ENCODE results near the gene COL13A1.

DNA sequence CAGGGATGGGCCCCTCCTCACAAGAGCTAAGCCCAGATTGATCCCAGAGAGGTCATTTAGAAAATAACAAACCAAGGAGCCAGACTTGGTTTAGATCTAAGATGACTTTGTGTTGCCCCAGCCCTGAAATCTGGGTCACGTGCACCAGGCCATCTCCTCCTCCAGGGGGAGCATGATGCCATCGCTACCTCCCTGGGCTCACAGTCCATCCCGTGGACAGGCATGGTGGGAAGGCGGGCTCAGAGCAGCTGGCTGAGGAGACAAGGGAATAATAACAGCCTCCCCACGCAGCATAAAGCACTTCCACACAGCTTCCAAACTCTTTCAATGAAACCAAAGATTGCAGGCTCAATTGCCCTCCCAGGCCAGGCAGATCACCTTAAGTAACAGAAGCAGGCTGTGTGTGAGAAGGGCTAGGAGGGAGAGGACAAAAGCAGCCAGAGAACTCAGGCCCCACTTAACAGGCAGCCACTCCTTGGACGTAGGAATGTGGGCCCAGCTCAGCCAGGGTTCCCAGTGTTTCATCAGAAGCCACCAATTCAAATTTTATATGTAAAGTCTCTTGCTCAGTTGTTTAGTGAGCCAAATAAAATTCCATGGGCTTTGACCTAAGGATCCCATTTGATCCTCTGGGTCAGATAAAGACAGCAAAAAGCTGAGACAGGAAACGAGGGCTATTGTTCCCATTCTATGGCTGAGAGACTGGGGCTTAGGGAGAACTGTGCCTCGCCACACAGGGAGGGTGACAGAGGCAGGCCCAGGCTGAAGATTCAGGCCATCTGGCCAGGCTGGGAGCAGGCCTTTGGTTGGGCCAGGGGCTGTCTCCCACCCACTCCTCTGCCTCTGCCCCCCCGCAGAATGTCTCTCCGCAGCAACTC lies 100.2 kb downstream of the COL13A1 start:
- TF ChIP-seq, protein P1, sequence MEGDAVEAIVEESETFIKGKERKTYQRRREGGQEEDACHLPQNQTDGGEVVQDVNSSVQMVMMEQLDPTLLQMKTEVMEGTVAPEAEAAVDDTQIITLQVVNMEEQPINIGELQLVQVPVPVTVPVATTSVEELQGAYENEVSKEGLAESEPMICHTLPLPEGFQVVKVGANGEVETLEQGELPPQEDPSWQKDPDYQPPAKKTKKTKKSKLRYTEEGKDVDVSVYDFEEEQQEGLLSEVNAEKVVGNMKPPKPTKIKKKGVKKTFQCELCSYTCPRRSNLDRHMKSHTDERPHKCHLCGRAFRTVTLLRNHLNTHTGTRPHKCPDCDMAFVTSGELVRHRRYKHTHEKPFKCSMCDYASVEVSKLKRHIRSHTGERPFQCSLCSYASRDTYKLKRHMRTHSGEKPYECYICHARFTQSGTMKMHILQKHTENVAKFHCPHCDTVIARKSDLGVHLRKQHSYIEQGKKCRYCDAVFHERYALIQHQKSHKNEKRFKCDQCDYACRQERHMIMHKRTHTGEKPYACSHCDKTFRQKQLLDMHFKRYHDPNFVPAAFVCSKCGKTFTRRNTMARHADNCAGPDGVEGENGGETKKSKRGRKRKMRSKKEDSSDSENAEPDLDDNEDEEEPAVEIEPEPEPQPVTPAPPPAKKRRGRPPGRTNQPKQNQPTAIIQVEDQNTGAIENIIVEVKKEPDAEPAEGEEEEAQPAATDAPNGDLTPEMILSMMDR (IDR thresholded peaks at IDR 0.05) = peak in 5 of 6 experiments; percentile 42 to 61 (median 49)
- TF ChIP-seq POLR2A (IDR thresholded peaks at IDR 0.05) = no peak

Measured in esophagus squamous epithelium (tissue), 4 donors.